IMR-90 (cell line): ENCODE data around the gene ANXA3. TPM values are rescaled to one million over a fixed set of nuclear protein-coding genes. Genes with fewer than 3 reads are reported as not detected.

Source experiments
- ATAC-seq: fragments of 200-7000 bp; cut with Tn5 transposase; 2 replicates; pipeline ENCODE4 v1.9.1; 2020; ENCODE audit warnings: low read depth, mild to moderate bottlenecking, moderate library complexity
- BruUV-seq: library from RNA; stranded (reverse); fragments of 400-500 nt; replicated peaks from 2 replicates; lab custom pipeline; 2021; lab: Mats Ljungman, UMichigan
- CTCF ChIA-PET: fragments of 300-600 bp; formaldehyde crosslinking; extraction: SDS; loops from one replicate; lab custom pipeline; 2021; ENCODE audit warnings: antibody characterized with exemption; lab: Yijun Ruan, JAX
- POLR2A ChIA-PET: fragments of 300-600 bp; sonication (Branson Sonifier 250); formaldehyde crosslinking; loops from one replicate; lab custom pipeline; 2022; ENCODE audit warnings: antibody characterized with exemption; ENCODE audit not compliant: unreplicated experiment; lab: Charles Lee
- DNase-seq: peaks from one replicate; pipeline ENCODE4 v3.0.0; 2013
- H2AFZ ChIP-seq: replicated peaks from 2 replicates; pipeline ENCODE3; 2013; ENCODE audit warnings: low read length, mild to moderate bottlenecking; ENCODE audit not compliant: poor library complexity
- H2AK5ac ChIP-seq: 2 replicates; pipeline ENCODE4 v1.6.1; 2013; ENCODE audit warnings: low read depth, low read length, inconsistent platforms
- H2AK9ac ChIP-seq: replicated peaks from 2 replicates; pipeline ENCODE3; 2013; ENCODE audit warnings: mild to moderate bottlenecking, low read depth, low read length, moderate library complexity; ENCODE audit not compliant: poor library complexity
- H2BK120ac ChIP-seq: 2 replicates; pipeline ENCODE4 v1.6.1; 2013; ENCODE audit warnings: low read depth, low read length, inconsistent platforms
- H2BK15ac ChIP-seq: 3 replicates; pipeline ENCODE4 v1.6.1; 2013; ENCODE audit warnings: low read depth, low read length, inconsistent platforms
- H2BK20ac ChIP-seq: 2 replicates; pipeline ENCODE4 v1.6.1; 2013; ENCODE audit warnings: low read depth, mild to moderate bottlenecking, inconsistent platforms, low read length, moderate library complexity
- H2BK5ac ChIP-seq: 2 replicates; pipeline ENCODE4 v1.6.1; 2013; ENCODE audit warnings: mild to moderate bottlenecking, low read depth, low read length, inconsistent platforms; ENCODE audit not compliant: poor library complexity, severe bottlenecking
- H3K14ac ChIP-seq: replicated peaks from 2 replicates; pipeline ENCODE4 v1.6.1; 2013; ENCODE audit warnings: low read depth, low read length, inconsistent platforms
- H3K18ac ChIP-seq: 2 replicates; pipeline ENCODE4 v1.6.1; 2013; ENCODE audit warnings: low read depth, low read length, control low read depth
- H3K23ac ChIP-seq: 2 replicates; pipeline ENCODE4 v1.6.1; 2013; ENCODE audit warnings: low read depth, low read length, inconsistent platforms
- H3K27ac ChIP-seq: 2 replicates; pipeline ENCODE4 v1.5.1; 2013; ENCODE audit warnings: mild to moderate bottlenecking, control low read depth, low read length; ENCODE audit not compliant: insufficient read depth
- H3K27me3 ChIP-seq: 2 replicates; pipeline ENCODE4 v1.6.1; 2013; ENCODE audit warnings: low read length; ENCODE audit not compliant: control insufficient read depth, insufficient read depth
- H3K36me3 ChIP-seq: 2 replicates; pipeline ENCODE4 v1.6.1; 2013; ENCODE audit warnings: low read length, mixed read lengths; ENCODE audit not compliant: control insufficient read depth, insufficient read depth
- H3K4ac ChIP-seq: 2 replicates; pipeline ENCODE4 v1.6.1; 2013; ENCODE audit warnings: low read depth, low read length, inconsistent platforms
- H3K4me1 ChIP-seq: 2 replicates; pipeline ENCODE4 v1.6.1; 2013; ENCODE audit warnings: low read length, mixed read lengths; ENCODE audit not compliant: control insufficient read depth, insufficient read depth
- H3K4me2 ChIP-seq: 2 replicates; pipeline ENCODE4 v1.6.1; 2013; ENCODE audit warnings: low read depth, mild to moderate bottlenecking, control low read depth, low read length, moderate library complexity
- H3K4me3 ChIP-seq: 2 replicates; pipeline ENCODE4 v1.5.1; 2013; ENCODE audit warnings: low read depth, mild to moderate bottlenecking, control low read depth, low read length, moderate library complexity; ENCODE audit not compliant: insufficient read depth
- H3K56ac ChIP-seq: 2 replicates; pipeline ENCODE4 v1.6.1; 2013; ENCODE audit warnings: low read length, inconsistent platforms; ENCODE audit not compliant: insufficient read depth; ENCODE audit errors: extremely low read depth
- H3K79me1 ChIP-seq, 2 experiments: 2 replicates each; pipeline ENCODE4 v1.6.1; 2013; ENCODE audit warnings: low read length in 2 of 2, inconsistent platforms in 1 of 2, low read depth in 1 of 2
- H3K9ac ChIP-seq: 2 replicates; pipeline ENCODE4 v1.6.1; 2013; ENCODE audit warnings: low read depth, low read length, control low read depth
- H3K9me1 ChIP-seq: 2 replicates; pipeline ENCODE4 v1.6.1; 2013; ENCODE audit warnings: low read length, inconsistent platforms; ENCODE audit not compliant: insufficient read depth
- H3K9me3 ChIP-seq: 2 replicates; pipeline ENCODE4 v1.6.1; 2013; ENCODE audit warnings: low read length; ENCODE audit not compliant: control insufficient read depth, insufficient read depth
- H4K20me1 ChIP-seq: 2 replicates; pipeline ENCODE4 v1.6.1; 2013; ENCODE audit warnings: low read length, inconsistent platforms; ENCODE audit not compliant: insufficient read depth
- H4K5ac ChIP-seq: 2 replicates; pipeline ENCODE4 v1.6.1; 2013; ENCODE audit warnings: mild to moderate bottlenecking, low read depth, low read length, control low read depth
- H4K8ac ChIP-seq, 2 experiments: 2 replicates each; pipeline ENCODE4 v1.6.1; 2013; ENCODE audit warnings: low read depth in 2 of 2, low read length in 2 of 2, control low read depth in 1 of 2, inconsistent platforms in 1 of 2
- H4K91ac ChIP-seq: 2 replicates; pipeline ENCODE4 v1.6.1; 2013; ENCODE audit warnings: low read depth, low read length, inconsistent platforms; ENCODE audit not compliant: insufficient read depth
- BHLHE40 ChIP-seq: fragments of 150-350 bp; IDR thresholded peaks from 2 replicates; pipeline ENCODE4 v1.6.1; 2016; ENCODE audit warnings: mild to moderate bottlenecking, low read depth, low read length
- ELK1 ChIP-seq: fragments of 150-350 bp; IDR thresholded peaks from 2 replicates; pipeline ENCODE4 v1.6.1; 2016; ENCODE audit warnings: low read depth, mild to moderate bottlenecking, low read length, moderate library complexity, borderline replicate concordance
- POLR2A ChIP-seq: IDR thresholded peaks from 2 replicates; pipeline ENCODE4 v1.6.1; 2012; ENCODE audit warnings: mild to moderate bottlenecking, low read depth, low read length
- WGBS, 2 experiments: methylation state at CpG; one replicate each; pipeline versions ENCODE4 v1.1.5 to v1.1.7; 2013; ENCODE audit warnings: missing lambda C conversion rate in 2 of 2; ENCODE audit not compliant: insufficient read length in 1 of 2; ENCODE audit errors: extremely low coverage in 2 of 2; 5-methylcytosine and 5-hydroxymethylcytosine counted together
- dilution Hi-C: fragments of 300-500 bp; cut with HindIII; formaldehyde crosslinking; loops from one replicate; pipeline ENCODE4 v1.14.3; 2018; ENCODE audit warnings: low sequenced_read_pairs; ENCODE audit not compliant: unreplicated experiment
- in situ Hi-C: fragments of 300-500 bp; cut with MboI; formaldehyde crosslinking; loops from 3 replicates; pipeline ENCODE4 v1.14.3; 2019; ENCODE audit warnings: low sequenced_read_pairs, inconsistent platforms, mixed read lengths
- intact Hi-C: fragments of 100-400 bp; cut with micrococcal nuclease; formaldehyde crosslinking; loops from 2 replicates; pipeline ENCODE4 v1.10.0; 2022
- polyA plus RNA-seq, 3 experiments: library from polyadenylated mRNA; depleted of rRNA; stranded (reverse); fragments of >200 nt; gene quantifications; 2 replicates each; pipeline ENCODE4 v1.2.3, GENCODE V29; 2012; ENCODE audit warnings: low replicate concordance in 1 of 3
- total RNA-seq: library from RNA; depleted of rRNA; stranded (reverse); fragments of >200 nt; gene quantifications from 2 replicates; pipeline ENCODE4 v1.2.3, GENCODE V29; 2012

ANXA3 gene
- total and polyA plus RNA-seq, 2 of the 4 experiments (the other 2 are of a cell fraction): 4.2 to 5.0 TPM

- H3K36me3 ChIP-seq: no peaks in the 10 kb centered on the region
- TF ChIP-seq POLR2A (no peak), ELK1 (no peak), BHLHE40 (no peak)
- peak overlapping the region; percentile 41; the same call in 1 of the 2 replicates for H2AK5ac ChIP-seq
- H2AFZ ChIP-seq: no peak overlapping the region
- DNase-seq (no peak), ATAC-seq (no peak)
- no peak overlapping the region for H3K56ac ChIP-seq
- intact Hi-C loops (loop anchor here (5.0 kb wide), 1 partner anchor 80 kb away; no protein-coding TSS in a partner anchor), in situ Hi-C loops (no loop called here), dilution Hi-C loops (no loop called here)
- H3K4me3 ChIP-seq: no peak overlapping the region
- no peaks in the 10 kb centered on the region for H3K9me3 ChIP-seq
- no peaks in the 10 kb centered on the region for H3K27me3 ChIP-seq
- 0 out of 4 replicates have a peak overlapping the region, but pooled peaks of 1 of the 2 experiments have one; percentile 11 for H4K8ac ChIP-seq
- H2BK20ac ChIP-seq: peak overlapping the region; percentile 39; the same call in 1 of the 2 replicates
- H3K23ac ChIP-seq: no peak overlapping the region; the same call in 1 of the 2 replicates
- H3K9me1 ChIP-seq: peaks cover 8% of the 10 kb centered on the region
- no peaks in the 10 kb centered on the region for H3K79me1 ChIP-seq
- peaks cover 15% of the 10 kb centered on the region for H3K4me1 ChIP-seq
- no peak overlapping the region for H2AK9ac ChIP-seq
- peak overlapping the region; percentile 61 for H4K91ac ChIP-seq
- no CpG with 5 or more reads among the region's 8 CpGs for WGBS, 2 experiments
- 0 out of 2 replicates have a peak overlapping the region, but pooled peaks have one; percentile 10 for H3K14ac ChIP-seq
- no peak overlapping the region for H3K9ac ChIP-seq
- POLR2A ChIA-PET: no interaction called here
- H3K18ac ChIP-seq: peak overlapping the region; percentile 17; the same call in 1 of the 2 replicates
- no peak overlapping the region for H2BK5ac ChIP-seq
- H4K20me1 ChIP-seq: no peaks in the 10 kb centered on the region
- peak overlapping the region; percentile 88; the same call in 1 of the 3 replicates for H2BK15ac ChIP-seq
- H3K4me2 ChIP-seq: no peak overlapping the region
- CTCF ChIA-PET: interaction anchor here (0.6 kb wide), 1 partner anchor 16 kb away, joined by 6 read pairs; no protein-coding TSS in a partner anchor
- H2BK120ac ChIP-seq: peak overlapping the region; percentile 50
- no peak overlapping the region for H3K27ac ChIP-seq
- peak overlapping the region; percentile 31 for H3K4ac ChIP-seq
- no TSS peak for BruUV-seq
- H4K5ac ChIP-seq: peak overlapping the region; percentile 35; the same call in 1 of the 2 replicates
Observed at GRCh38 chr4:78566834-78567499, 15.4 kb downstream of the ANXA3 start.
